Fibroblast of skin of left biceps (primary cell): ENCODE measurements around the gene ASPN.
A peak's percentile ranks its signal among the peaks of the same experiment; 100 is the strongest.

Experiments
- DNase-seq, 2 experiments: peaks; one replicate each; pipeline ENCODE4 v3.0.0-alpha.2; 2013; ENCODE audit warnings: low read depth in 2 of 2

Gene ASPN

DNA sequence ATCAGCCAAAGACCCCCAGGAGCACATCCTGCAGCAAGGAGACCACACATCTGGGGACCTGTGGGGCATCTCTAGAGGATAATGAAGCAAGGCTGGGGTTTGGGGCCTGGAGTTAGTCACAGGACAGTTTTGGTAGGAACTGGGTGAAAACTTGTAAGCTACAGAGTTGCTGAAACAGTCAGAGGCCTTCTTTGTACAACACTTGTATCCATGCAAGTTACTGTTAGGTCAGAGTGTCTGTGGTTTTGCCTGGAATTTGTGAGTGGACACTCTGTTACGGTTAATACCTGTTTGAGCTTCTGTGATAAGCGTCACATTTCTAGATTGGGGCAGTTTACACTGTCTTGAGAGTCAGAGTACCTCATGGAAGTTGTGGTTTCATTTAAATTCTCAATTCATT lies 22.6 kb upstream of the ASPN start:
- no peak for DNase-seq

DNA sequence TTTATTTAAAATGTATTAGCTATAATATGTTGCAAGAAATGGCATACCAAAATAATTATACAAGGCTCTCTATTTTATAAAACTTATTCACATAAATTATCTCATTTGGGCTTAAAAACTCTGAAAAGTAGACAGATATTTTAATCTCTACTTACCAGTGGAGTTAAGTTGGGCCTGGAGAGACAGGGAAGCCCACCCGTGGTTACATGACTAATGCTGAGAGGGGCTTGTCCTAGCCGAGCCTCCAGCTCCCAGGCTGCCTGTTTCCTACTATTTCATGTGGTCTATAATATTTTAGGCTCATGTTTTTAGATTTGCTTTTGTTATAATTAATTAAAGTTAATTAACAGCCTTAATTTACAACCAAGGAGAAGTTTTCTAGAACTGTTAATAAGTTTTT lies 20.9 kb upstream of the ASPN start:
- no peak for DNase-seq

DNA sequence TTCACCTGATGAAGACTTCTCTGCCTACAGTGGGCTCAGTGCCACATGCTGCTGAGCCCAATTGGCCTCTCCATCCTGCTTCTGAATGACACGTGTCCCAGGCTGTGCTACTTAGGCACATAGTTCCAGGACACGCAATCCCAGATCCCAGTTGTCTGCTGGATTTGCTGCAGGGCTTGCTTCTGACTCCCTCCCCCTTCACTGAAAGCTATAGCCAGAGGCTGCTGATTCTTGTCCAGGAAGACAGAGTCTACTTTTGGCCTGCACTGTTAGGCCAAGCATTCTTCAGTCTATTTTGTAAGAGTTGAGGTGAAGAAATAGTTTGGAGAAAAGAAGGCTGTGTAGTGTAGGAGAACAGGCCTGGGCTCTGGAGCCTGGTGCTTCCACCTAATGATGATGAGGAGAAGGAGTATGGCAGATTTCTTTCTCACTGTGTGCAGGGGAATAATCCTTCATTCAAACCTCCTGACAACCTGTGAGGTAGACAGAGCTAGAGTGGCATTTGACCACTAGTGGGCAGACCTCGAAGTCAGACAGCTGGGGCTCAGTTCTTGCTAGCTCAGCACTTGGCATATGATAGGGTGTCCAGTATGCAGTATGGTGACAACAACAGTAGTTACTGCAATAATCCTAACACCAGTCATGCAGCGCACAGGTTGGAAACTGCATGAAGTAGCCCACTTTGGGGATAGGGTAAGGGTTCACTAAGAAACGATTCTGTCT lies 19.5 kb upstream of the ASPN start:
- DNase-seq, result no peak

DNA sequence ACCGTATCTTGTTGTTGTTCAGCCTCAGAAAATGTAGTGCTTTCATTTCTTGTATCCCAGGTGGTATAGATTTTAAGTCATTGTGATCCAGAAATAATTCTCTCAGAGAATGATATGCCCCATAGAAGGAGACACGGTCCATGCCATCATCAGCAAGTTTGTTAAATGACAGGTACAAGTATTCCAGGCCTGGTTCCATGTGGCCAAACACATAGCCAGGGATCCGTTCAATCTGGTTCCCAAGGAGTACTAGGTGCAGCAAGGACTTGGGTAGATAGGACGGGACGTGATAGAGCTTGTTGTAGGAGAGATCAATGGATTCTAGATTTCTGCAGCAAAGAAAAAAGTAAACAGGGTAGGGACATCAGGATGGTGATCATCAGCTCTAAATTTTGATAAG lies 18.4 kb upstream of the ASPN start:
- no peak for DNase-seq

DNA sequence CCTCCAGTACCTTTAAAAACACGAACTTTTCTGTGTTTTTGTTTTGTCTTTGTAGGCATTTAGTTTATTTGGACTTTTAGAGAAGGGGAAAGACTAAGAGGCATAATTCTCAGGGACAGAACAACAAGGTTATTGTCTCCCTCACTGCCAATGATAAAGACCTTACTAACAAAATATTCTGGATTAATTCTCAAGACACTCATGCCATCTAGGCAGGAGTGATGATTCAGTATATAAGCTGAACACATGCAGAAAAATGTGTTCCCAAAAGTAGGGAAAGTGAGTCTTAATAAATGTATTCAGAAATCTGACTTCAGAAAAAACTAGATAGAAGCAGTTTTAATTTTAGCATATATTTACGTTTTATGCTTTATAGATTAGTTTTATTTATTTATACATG lies 17.4 kb upstream of the ASPN start:
- no peak for DNase-seq

- DNase-seq, result peak; percentile 24
These were observed 14.3 kb upstream of the ASPN start for GRCh38 chr9:92496396-92497176.

DNA sequence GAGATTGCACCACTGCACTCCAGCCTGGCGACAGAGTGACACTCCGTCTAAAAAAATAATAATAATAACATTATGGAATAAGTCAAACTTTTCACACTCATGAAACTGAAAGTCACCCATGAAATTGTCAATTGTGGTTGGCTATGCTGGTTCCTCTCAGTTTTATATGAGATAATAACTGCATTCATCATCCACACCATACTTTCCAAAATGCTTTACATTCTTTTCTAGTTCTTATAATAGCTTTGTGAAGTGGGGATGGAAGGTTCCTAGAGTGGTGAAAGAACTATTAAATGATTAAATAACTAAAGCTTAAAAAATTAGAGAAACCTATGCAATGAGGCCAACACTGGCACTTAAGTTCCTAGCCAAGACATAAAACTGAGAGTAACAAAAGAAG lies 12.6 kb upstream of the ASPN start:
- DNase-seq, result peak in 1 of 2 experiments; percentile 29

DNA sequence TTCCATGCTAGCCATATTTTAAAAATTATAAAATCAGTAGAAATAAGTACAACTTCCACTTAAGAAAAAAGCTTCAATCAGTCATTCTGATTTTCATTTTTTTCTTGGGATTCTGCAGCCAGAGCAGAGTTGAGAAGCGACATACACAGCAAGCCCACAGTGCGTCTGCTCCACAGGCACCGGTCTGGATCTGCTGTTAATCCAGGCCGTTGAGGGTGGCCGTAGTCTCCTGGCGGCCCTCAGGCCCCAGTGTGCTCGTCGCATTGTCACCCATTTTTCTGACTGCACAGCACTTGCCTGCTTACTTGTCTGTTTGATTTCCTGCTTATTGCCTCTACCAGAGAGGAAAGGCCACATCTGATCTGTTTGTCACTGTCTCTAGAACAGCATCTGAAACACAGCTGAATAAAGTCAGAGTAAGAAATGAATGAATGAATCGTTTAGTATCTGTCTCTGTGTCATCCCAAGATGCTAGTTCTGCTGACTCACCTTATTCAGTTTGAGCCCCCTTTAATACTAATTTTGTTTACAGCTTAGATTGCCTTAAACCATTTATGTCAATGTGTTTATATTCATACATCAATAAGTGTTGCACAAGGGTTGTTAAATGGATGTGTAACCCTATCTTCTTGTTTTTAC lies 11.6 kb upstream of the ASPN start:
- no peak for DNase-seq

DNA sequence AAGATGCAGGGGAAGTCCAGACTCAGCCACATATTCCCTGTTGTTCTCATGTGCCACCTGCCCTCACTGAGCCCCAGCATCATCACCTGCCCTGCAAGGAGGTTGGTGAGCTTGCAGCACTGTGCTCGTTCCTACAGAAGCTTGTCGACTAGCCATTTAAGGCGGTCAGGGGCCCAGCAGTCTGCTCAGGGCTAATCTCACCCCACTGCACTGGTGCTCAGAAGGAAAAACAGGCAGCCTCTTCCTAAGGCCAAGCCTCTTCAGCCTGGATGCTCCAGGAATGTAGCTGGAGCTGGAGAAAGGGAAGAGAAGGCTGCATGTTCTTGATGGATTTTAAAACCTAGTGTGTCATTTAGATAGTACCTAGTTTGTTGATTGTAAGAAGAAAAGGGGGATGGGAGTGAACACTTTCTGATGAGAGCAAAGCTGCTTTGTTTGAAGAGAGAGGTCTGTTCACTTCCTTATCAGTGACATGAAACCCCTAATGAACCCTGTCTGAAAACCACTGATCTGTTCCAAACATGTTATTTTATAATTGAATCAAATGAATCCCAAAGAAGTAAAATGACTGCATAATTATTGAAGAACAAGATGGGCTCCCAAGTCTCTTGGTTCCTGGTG lies 10.6 kb upstream of the ASPN start:
- no peak for DNase-seq

GRCh38 chr9:92488681-92489550 lies 6.6 kb upstream of the ASPN start:
- DNase-seq, result no peak

DNA sequence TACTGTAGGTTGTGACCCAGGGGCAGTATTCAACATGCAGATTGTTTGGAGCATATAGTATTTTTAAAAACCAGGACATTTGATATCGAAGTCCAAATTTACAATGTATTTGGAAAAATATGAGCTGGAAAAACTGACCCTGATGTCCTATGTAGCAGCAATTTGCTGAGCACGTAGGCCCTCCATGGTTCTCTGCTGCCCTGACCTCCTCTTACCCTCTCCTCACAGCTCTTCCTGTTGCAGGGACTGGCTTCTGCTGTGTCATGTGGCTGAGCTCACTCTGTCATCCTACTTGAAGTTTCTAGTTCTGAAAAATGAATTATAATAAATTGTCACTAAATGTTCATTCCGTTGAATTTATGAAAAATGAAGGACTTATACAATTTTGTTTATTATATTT lies 4.1 kb upstream of the ASPN start:
- no peak for DNase-seq

GRCh38 chr9:92484563-92484962 lies 2.3 kb upstream of the ASPN start:
- DNase-seq, result no peak

DNA sequence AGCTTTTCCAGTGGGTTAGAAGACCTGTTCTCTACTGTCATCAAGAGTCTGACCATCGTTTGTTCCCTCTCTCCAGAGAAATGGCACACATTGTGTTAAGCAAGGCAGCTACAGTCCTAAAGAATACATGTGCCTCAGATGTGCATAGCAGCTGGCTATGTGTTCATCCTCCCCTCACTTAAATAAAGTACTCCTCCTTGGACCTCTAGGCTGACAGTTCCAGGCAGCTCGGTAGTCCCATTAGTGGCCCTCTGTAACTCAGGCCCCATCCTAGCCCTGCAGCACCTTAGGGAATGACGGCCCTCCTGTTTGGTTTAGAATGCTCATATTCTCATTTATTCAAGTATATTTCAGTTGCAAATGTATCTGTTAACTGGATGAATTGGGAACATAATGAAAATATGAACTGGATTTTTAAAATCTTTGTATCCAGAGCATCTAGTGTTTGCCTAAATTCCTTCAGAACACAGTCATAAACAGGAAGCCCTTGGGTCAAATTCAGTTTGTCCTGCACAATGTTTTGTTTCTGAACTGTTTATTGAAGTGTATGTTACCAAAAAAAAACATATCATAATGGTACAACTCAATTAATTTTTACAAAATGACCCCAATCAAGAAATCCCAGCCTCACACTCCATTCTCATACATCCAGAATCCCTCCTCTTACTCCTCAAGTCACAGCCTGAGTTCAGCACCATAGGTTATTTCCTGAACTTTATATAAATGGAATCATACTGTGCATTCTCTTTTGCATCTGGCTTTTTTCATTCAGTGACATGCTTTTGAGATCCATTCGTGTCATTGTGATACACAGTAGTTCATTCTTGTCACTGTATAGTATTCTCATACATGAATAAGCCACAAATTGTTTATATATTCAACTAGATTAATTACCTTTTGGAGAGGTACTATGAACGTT lies 1.6 kb upstream of the ASPN start:
- no peak for DNase-seq

DNA sequence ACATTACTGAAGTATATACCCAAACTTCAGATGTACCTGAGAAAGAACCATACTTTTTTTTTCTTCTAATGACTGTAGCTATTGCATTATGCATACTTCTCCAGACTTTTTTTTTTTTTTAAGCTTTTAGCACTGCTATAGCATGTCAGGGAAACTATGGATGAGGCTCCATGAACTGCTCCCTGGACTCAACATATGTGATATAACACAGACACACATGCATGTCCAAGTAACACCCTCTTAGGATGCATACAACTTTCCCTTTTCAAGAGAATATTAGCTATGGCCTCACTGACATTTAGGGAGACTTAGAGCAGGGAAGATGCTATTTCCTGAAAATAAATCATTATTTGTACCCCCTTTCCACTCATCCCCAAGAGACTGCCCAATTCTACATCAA lies 499 bp upstream of the ASPN start:
- DNase-seq, result no peak

DNA sequence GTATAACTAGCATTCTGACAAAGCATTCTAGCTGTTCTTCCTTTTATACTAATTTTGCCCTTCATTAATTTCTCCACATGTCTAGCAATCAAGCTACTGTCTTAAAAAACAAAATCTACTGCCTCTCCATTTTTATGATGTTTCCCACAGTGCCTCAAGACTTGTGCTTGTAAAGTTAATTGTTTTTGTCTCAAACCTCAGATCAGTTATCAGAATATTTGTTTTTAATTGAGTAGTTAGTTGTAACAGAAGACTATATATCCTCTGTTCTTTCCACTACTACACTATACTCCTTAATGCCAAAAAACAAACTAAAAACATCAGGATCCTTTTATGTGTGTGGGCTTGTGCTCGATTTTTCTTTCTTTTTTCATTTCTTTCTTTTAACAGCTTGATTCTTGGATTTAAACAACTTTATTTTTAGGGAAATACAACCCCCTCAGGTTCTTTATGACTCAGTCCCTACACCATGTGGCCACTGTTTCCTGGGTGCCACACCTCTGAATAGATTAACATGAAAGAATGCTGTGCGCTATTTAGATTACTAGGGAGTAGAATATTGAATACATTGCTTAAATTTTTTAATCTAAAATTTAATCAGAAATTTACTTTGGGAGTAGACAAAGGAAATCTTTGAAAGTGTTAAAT lies 1.2 kb downstream of the ASPN start:
- DNase-seq, result no peak

DNA sequence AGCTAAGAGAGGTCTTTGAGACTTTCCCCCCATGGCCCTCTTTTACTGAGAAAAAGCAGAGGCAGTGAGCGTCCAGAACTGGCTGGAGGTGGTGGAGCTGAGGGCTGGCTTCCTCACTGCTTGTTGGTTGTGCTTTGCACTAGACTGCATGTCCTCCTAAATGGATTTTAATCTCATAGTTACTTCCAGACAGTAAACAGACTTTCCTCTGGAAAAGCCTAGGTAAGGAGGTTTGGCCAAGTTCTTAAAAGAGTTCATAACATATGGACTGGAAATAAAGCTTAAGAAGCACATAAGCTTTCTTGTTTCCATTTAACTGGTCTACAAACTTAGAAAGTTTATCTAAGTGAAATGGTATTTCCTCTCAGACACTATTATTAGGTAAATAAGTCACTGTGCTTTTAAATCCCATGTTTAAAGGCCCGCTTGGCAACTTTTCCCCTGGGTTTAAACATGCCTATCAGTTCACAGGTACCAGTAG lies 2.0 kb downstream of the ASPN start:
- DNase-seq, result no peak

DNA sequence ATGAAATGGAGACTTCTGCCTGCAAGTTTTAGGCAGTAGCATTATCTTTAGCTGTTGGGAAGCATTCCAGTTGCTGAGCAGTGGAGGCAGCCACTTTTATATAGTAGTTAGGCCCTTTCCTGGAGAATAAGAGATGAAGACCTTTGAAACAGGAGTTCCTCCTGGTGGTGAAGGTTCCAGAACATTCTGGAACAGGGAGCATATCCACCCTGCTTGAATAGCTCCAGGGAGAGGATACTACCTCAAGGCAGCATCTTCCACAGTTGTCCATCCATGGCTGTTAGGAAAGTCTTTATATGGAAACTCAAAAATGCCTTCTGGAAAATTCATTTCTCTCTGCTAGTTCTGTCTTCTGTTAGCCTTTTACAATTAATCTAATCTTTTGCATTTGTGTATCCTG lies 3.0 kb downstream of the ASPN start:
- DNase-seq, result no peak

GRCh38 chr9:92478783-92479182 lies 3.5 kb downstream of the ASPN start:
- DNase-seq, result no peak

DNA sequence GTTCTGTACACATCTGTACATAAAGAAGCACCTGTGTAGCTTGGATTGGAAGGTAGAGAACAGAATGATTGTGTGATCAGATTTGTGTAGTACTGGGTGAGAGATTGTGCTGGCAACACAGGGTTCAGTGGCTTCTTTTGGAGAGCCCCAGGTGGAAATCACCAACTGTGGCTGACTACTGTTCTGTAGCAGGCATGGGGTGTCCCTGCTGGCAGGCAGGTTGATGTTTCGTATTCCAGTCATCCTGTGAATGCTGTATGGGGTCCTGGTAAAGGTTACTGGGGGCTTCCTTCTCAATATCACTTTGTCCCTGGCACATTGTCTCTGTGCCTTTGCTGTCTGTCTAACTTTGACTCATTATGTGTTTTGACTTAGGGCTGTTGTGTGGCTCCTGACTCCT lies 5.3 kb downstream of the ASPN start:
- DNase-seq, result no peak

- no peak for DNase-seq
These were observed 7.7 kb downstream of the ASPN start for GRCh38 chr9:92474587-92474986.
